HepG2 (cell line): ENCODE results near the gene PRPSAP1. TPM values are rescaled to one million over a fixed set of nuclear protein-coding genes. Genes with fewer than 3 reads are reported as not detected.

Source experiments
- HNRNPL ChIP-seq: fragments of 200-400 bp; formaldehyde crosslinking; IDR thresholded peaks from 2 replicates; pipeline ENCODE4 v1.6.1; 2017; ENCODE audit warnings: mild to moderate bottlenecking, low read depth, low read length
- MYNN ChIP-seq: sonication (generic); formaldehyde crosslinking; IDR thresholded peaks from 2 replicates; pipeline ENCODE4 v1.4.0; 2020; ENCODE audit warnings: mild to moderate bottlenecking, low read depth, missing genetic modification reagents
- RBM22 ChIP-seq: fragments of 200-400 bp; formaldehyde crosslinking; optimal IDR thresholded peaks from 2 replicates; pipeline ENCODE3; 2017; ENCODE audit warnings: mild to moderate bottlenecking, low read length, moderate library complexity
- polyA plus RNA-seq, 8 experiments: library from polyadenylated mRNA; depleted of rRNA in 3 of 8; stranded (reverse) in 7 of 8; unstranded in 1 of 8; fragments of >200 nt; fragmentation: Illumina TruSeq in 4 of 8; extraction: Trizol in 4 of 8; gene quantifications; 2 replicates each; pipeline versions ENCODE4 v1.2.1 to v1.2.3, GENCODE V29; 2011 to 2016; ENCODE audit warnings: low read depth in 4 of 8, missing spikeins in 1 of 8, mixed read lengths in 1 of 8; ENCODE audit not compliant: insufficient read depth in 1 of 8
- total RNA-seq, 5 experiments: library from RNA; depleted of rRNA; stranded (reverse); fragments of >200 nt; fragmentation: Illumina TruSeq; extraction: Trizol; gene quantifications; 2 replicates each; pipeline ENCODE4 v1.2.3, GENCODE V29; 2016; ENCODE audit warnings: low read depth in 1 of 5
- TF ChIP-seq, protein P1 (sequence below): sonication (generic); formaldehyde crosslinking; IDR thresholded peaks from 2 replicates; pipeline ENCODE4 v1.5.0; 2020; ENCODE audit warnings: mild to moderate bottlenecking, missing genetic modification reagents
- TF ChIP-seq, protein P2 (sequence below): sonication (generic); formaldehyde crosslinking; IDR thresholded peaks from 2 replicates; pipeline ENCODE4 v1.4.0; 2020; ENCODE audit warnings: low read depth, mild to moderate bottlenecking, missing genetic modification reagents
- TF ChIP-seq, protein P3 (sequence below), 2 experiments: sonication (generic) in 1 of 2; formaldehyde crosslinking in 1 of 2; IDR thresholded peaks; 2 replicates each; pipeline versions ENCODE4 v1.4.0 to v1.6.1; 2016 to 2020; ENCODE audit warnings: borderline replicate concordance in 1 of 2, low read depth in 1 of 2, mild to moderate bottlenecking in 1 of 2, missing genetic modification reagents in 1 of 2
- TF ChIP-seq, protein P4 (sequence below): sonication (generic); formaldehyde crosslinking; IDR thresholded peaks from 2 replicates; pipeline ENCODE4 v1.4.0; 2020; ENCODE audit warnings: missing genetic modification reagents, mild to moderate bottlenecking, borderline replicate concordance

The PRPSAP1 gene
- total and polyA plus RNA-seq, 2 of the 13 experiments (the other 11 are each of a cell fraction or from before 2014, with no cell fraction given), result 91.1 to 314 TPM

GRCh38 chr17:76398523-76399174, 44.9 kb upstream of the PRPSAP1 start (continued):
- TF ChIP-seq, protein P1, sequence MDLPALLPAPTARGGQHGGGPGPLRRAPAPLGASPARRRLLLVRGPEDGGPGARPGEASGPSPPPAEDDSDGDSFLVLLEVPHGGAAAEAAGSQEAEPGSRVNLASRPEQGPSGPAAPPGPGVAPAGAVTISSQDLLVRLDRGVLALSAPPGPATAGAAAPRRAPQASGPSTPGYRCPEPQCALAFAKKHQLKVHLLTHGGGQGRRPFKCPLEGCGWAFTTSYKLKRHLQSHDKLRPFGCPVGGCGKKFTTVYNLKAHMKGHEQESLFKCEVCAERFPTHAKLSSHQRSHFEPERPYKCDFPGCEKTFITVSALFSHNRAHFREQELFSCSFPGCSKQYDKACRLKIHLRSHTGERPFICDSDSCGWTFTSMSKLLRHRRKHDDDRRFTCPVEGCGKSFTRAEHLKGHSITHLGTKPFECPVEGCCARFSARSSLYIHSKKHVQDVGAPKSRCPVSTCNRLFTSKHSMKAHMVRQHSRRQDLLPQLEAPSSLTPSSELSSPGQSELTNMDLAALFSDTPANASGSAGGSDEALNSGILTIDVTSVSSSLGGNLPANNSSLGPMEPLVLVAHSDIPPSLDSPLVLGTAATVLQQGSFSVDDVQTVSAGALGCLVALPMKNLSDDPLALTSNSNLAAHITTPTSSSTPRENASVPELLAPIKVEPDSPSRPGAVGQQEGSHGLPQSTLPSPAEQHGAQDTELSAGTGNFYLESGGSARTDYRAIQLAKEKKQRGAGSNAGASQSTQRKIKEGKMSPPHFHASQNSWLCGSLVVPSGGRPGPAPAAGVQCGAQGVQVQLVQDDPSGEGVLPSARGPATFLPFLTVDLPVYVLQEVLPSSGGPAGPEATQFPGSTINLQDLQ (CRISPR knock-in tag), result no peak
- TF ChIP-seq, protein P2, sequence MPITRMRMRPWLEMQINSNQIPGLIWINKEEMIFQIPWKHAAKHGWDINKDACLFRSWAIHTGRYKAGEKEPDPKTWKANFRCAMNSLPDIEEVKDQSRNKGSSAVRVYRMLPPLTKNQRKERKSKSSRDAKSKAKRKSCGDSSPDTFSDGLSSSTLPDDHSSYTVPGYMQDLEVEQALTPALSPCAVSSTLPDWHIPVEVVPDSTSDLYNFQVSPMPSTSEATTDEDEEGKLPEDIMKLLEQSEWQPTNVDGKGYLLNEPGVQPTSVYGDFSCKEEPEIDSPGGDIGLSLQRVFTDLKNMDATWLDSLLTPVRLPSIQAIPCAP (CRISPR knock-in tag), result 0 out of 2 replicates have a peak, but pooled peaks have one; percentile 40
- TF ChIP-seq MYNN (CRISPR knock-in tag) (no peak), RBM22 (peak; percentile 10), HNRNPL (peak; percentile 60; the same call in 1 of the 2 replicates)
- TF ChIP-seq, protein P3, sequence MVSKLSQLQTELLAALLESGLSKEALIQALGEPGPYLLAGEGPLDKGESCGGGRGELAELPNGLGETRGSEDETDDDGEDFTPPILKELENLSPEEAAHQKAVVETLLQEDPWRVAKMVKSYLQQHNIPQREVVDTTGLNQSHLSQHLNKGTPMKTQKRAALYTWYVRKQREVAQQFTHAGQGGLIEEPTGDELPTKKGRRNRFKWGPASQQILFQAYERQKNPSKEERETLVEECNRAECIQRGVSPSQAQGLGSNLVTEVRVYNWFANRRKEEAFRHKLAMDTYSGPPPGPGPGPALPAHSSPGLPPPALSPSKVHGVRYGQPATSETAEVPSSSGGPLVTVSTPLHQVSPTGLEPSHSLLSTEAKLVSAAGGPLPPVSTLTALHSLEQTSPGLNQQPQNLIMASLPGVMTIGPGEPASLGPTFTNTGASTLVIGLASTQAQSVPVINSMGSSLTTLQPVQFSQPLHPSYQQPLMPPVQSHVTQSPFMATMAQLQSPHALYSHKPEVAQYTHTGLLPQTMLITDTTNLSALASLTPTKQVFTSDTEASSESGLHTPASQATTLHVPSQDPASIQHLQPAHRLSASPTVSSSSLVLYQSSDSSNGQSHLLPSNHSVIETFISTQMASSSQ (IDR thresholded peaks at IDR 0.05; ENCODE audit: low read depth), result no peak
- TF ChIP-seq, protein P3 (CRISPR knock-in tag; IDR thresholded peaks at IDR 0.05; ENCODE audit: borderline replicate concordance), result 0 out of 2 replicates have a peak, but pooled peaks have one; percentile 21
- TF ChIP-seq, protein P4, sequence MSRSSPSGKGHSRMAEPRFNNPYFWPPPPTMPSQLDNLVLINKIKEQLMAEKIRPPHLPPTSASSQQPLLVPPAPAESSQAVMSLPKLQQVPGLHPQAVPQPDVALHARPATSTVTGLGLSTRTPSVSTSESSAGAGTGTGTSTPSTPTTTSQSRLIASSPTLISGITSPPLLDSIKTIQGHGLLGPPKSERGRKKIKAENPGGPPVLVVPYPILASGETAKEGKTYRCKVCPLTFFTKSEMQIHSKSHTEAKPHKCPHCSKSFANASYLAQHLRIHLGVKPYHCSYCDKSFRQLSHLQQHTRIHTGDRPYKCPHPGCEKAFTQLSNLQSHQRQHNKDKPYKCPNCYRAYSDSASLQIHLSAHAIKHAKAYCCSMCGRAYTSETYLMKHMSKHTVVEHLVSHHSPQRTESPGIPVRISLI, result no peak
